ENCODE results near the gene HNRNPLL. TPM values are rescaled to one million over a fixed set of nuclear protein-coding genes. Genes with fewer than 3 reads are reported as not detected.

The HNRNPLL gene
- total and polyA plus RNA-seq, 2 of the 13 experiments (the other 11 are each of a cell fraction or from before 2014, with no cell fraction given): 49.4 to 103 TPM

DNA sequence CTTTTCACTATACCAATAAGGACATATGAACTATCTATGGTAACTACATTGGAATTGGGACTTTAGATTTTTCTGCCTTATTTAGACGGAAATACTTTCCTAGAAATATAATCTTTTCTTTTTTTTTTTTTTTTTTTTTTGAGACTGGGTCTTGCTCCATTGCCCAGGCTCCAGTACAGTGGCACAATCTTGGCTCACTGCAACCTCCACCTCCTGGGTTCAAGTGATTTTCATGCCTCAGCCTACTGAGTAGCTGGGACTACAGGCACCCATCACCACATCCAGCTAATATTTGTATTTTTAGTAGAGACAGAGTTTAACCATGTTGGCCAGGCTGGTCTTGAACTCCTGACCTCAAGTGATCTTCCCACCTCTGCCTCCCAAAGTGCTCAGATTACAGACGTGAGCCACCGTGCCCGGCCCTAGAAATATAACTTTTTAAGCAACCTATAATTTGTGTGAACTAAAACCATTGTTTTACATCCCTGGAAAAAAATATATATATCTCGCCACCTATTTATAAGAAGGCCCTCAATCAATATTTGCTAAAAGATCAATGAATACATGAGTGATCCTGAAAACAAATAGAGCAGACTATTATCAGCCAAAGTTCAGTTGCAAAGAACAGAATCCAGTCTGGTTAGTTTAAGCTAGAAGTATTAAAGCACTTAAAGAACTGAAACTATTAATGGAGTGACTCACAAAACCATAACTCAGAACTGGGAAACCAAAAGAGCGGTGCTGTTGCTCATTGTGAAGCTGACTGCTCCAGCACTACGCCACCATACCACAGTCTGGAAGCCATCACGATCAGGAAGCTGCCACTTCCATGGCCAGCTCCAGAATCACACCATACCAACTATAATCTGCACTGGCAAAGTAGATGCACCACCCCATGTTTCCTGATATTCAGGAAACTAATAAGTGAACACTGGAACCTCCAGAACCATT lies 8.4 kb upstream of the HNRNPLL start (continued):
- TF ChIP-seq, protein P1, sequence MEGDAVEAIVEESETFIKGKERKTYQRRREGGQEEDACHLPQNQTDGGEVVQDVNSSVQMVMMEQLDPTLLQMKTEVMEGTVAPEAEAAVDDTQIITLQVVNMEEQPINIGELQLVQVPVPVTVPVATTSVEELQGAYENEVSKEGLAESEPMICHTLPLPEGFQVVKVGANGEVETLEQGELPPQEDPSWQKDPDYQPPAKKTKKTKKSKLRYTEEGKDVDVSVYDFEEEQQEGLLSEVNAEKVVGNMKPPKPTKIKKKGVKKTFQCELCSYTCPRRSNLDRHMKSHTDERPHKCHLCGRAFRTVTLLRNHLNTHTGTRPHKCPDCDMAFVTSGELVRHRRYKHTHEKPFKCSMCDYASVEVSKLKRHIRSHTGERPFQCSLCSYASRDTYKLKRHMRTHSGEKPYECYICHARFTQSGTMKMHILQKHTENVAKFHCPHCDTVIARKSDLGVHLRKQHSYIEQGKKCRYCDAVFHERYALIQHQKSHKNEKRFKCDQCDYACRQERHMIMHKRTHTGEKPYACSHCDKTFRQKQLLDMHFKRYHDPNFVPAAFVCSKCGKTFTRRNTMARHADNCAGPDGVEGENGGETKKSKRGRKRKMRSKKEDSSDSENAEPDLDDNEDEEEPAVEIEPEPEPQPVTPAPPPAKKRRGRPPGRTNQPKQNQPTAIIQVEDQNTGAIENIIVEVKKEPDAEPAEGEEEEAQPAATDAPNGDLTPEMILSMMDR (CRISPR knock-in tag; IDR thresholded peaks at IDR 0.05): 0 out of 2 replicates have a peak, but pooled peaks have one; percentile 5
- TF ChIP-seq ZMYM3 (CRISPR knock-in tag; IDR thresholded peaks at IDR 0.05) (peak; percentile 89), ZKSCAN8 (CRISPR knock-in tag; IDR thresholded peaks at IDR 0.05; ENCODE audit: borderline replicate concordance) (0 out of 2 replicates have a peak, but pooled peaks have one; percentile 50), CHD2 (IDR thresholded peaks at IDR 0.05; ENCODE audit: low read depth, low read length) (no peak), PITX1 (CRISPR knock-in tag; IDR thresholded peaks at IDR 0.05) (peak; percentile 84), ZFP90 (CRISPR knock-in tag; IDR thresholded peaks at IDR 0.05; ENCODE audit: borderline replicate concordance) (0 out of 2 replicates have a peak, but pooled peaks have one; percentile 26), SAFB2 (CRISPR knock-in tag; IDR thresholded peaks at IDR 0.05; ENCODE audit: borderline replicate concordance, low read depth) (no peak), NFKB2 (CRISPR knock-in tag; IDR thresholded peaks at IDR 0.05; ENCODE audit: borderline replicate concordance) (no peak)
- TF ChIP-seq, protein P2, sequence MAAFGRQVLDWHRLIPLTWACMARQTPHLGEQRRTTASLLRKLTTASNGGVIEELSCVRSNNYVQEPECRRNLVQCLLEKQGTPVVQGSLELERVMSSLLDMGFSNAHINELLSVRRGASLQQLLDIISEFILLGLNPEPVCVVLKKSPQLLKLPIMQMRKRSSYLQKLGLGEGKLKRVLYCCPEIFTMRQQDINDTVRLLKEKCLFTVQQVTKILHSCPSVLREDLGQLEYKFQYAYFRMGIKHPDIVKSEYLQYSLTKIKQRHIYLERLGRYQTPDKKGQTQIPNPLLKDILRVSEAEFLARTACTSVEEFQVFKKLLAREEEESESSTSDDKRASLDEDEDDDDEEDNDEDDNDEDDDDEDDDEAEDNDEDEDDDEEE (CRISPR knock-in tag; IDR thresholded peaks at IDR 0.05): no peak
- TF ChIP-seq, protein P3, sequence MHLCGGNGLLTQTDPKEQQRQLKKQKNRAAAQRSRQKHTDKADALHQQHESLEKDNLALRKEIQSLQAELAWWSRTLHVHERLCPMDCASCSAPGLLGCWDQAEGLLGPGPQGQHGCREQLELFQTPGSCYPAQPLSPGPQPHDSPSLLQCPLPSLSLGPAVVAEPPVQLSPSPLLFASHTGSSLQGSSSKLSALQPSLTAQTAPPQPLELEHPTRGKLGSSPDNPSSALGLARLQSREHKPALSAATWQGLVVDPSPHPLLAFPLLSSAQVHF (CRISPR knock-in tag; IDR thresholded peaks at IDR 0.05): 0 out of 2 replicates have a peak, but pooled peaks have one; percentile 32
- TF ChIP-seq, protein P4, sequence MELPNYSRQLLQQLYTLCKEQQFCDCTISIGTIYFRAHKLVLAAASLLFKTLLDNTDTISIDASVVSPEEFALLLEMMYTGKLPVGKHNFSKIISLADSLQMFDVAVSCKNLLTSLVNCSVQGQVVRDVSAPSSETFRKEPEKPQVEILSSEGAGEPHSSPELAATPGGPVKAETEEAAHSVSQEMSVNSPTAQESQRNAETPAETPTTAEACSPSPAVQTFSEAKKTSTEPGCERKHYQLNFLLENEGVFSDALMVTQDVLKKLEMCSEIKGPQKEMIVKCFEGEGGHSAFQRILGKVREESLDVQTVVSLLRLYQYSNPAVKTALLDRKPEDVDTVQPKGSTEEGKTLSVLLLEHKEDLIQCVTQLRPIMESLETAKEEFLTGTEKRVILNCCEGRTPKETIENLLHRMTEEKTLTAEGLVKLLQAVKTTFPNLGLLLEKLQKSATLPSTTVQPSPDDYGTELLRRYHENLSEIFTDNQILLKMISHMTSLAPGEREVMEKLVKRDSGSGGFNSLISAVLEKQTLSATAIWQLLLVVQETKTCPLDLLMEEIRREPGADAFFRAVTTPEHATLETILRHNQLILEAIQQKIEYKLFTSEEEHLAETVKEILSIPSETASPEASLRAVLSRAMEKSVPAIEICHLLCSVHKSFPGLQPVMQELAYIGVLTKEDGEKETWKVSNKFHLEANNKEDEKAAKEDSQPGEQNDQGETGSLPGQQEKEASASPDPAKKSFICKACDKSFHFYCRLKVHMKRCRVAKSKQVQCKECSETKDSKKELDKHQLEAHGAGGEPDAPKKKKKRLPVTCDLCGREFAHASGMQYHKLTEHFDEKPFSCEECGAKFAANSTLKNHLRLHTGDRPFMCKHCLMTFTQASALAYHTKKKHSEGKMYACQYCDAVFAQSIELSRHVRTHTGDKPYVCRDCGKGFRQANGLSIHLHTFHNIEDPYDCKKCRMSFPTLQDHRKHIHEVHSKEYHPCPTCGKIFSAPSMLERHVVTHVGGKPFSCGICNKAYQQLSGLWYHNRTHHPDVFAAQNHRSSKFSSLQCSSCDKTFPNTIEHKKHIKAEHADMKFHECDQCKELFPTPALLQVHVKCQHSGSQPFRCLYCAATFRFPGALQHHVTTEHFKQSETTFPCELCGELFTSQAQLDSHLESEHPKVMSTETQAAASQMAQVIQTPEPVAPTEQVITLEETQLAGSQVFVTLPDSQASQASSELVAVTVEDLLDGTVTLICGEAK (IDR thresholded peaks at IDR 0.05): no peak
- TF ChIP-seq, protein P4 (CRISPR knock-in tag; IDR thresholded peaks at IDR 0.05): no peak; the same call in 1 of the 2 replicates
- TF ChIP-seq, protein P5, sequence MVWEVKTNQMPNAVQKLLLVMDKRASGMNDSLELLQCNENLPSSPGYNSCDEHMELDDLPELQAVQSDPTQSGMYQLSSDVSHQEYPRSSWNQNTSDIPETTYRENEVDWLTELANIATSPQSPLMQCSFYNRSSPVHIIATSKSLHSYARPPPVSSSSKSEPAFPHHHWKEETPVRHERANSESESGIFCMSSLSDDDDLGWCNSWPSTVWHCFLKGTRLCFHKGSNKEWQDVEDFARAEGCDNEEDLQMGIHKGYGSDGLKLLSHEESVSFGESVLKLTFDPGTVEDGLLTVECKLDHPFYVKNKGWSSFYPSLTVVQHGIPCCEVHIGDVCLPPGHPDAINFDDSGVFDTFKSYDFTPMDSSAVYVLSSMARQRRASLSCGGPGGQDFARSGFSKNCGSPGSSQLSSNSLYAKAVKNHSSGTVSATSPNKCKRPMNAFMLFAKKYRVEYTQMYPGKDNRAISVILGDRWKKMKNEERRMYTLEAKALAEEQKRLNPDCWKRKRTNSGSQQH (CRISPR knock-in tag; IDR thresholded peaks at IDR 0.05; ENCODE audit: low read depth): 0 out of 2 replicates have a peak, but pooled peaks have one; percentile 38
